ENCODE data around the gene MTA2.

DNA sequence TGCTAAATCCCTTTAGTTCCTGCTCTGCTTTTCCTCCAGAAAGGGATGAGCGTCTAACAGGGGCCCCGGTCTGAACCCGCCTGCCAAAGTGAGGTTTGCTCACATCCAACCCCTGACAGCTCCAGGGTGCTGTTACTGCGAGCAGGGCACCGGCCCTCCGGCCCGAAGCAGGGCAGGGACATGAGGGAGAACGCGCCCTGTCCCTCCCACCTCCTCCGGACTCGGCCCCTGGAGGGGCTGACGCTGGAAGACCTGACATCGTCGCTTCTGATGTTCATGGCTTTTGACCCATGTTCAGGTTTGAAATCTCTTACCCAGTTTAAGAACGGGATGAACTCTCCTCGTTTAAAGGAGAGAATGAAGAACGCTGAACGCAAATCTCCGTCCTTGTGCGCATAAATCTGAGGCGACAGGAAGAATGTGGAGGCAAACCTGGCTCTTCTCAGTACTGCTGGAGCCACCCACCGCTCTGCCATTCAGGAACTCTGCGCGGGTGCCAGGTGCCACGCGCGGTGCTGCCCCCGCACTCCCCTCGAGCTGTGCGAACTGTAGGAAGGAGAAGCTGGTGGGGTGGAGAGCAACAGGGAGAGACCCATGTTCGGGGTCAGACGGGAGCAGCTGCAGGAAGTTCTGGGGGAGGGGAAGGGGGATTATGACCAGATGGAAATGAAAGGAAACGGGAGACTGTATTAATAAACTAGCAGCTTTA is 27.1 kb downstream of the MTA2 start:
- TF ChIP-seq TAF1 (IDR thresholded peaks at IDR 0.05; ENCODE audit: low read depth, low read length) = no peak
- no peak for TF ChIP-seq TBP (IDR thresholded peaks at IDR 0.05; ENCODE audit: low read depth, low read length)
- no peak for TF ChIP-seq POLR2A (IDR thresholded peaks at IDR 0.05; ENCODE audit: control extremely low read depth in 1 of 2, low read depth in 2 of 2, low read length in 2 of 2)
- TF ChIP-seq, protein P1, sequence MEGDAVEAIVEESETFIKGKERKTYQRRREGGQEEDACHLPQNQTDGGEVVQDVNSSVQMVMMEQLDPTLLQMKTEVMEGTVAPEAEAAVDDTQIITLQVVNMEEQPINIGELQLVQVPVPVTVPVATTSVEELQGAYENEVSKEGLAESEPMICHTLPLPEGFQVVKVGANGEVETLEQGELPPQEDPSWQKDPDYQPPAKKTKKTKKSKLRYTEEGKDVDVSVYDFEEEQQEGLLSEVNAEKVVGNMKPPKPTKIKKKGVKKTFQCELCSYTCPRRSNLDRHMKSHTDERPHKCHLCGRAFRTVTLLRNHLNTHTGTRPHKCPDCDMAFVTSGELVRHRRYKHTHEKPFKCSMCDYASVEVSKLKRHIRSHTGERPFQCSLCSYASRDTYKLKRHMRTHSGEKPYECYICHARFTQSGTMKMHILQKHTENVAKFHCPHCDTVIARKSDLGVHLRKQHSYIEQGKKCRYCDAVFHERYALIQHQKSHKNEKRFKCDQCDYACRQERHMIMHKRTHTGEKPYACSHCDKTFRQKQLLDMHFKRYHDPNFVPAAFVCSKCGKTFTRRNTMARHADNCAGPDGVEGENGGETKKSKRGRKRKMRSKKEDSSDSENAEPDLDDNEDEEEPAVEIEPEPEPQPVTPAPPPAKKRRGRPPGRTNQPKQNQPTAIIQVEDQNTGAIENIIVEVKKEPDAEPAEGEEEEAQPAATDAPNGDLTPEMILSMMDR (IDR thresholded peaks at IDR 0.05; ENCODE audit: control extremely low read depth in 1 of 3, insufficient read depth in 1 of 3, low read depth in 1 of 3, low read length in 3 of 3) = no peak
- no peak for TF ChIP-seq EP300 (IDR thresholded peaks at IDR 0.05; ENCODE audit: borderline replicate concordance in 1 of 2, low read depth in 2 of 2, low read length in 2 of 2)
- TF ChIP-seq, protein P2, sequence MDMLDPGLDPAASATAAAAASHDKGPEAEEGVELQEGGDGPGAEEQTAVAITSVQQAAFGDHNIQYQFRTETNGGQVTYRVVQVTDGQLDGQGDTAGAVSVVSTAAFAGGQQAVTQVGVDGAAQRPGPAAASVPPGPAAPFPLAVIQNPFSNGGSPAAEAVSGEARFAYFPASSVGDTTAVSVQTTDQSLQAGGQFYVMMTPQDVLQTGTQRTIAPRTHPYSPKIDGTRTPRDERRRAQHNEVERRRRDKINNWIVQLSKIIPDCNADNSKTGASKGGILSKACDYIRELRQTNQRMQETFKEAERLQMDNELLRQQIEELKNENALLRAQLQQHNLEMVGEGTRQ (IDR thresholded peaks at IDR 0.05; ENCODE audit: low read length) = no peak
- TF ChIP-seq CHD2 (IDR thresholded peaks at IDR 0.05; ENCODE audit: low read length) = no peak
- TF ChIP-seq JUND (IDR thresholded peaks at IDR 0.05; ENCODE audit: low read length) = no peak
- TF ChIP-seq SP2 (IDR thresholded peaks at IDR 0.05; ENCODE audit: low read length) = no peak
- TF ChIP-seq POU5F1 (IDR thresholded peaks at IDR 0.05; ENCODE audit: low read depth, low read length) = no peak
- no peak for TF ChIP-seq RFX5 (IDR thresholded peaks at IDR 0.05; ENCODE audit: borderline replicate concordance, low read depth, low read length)
- TF ChIP-seq BRCA1 (IDR thresholded peaks at IDR 0.05; ENCODE audit: low read depth, low read length) = no peak

Data from H1 (cell line).